ENCODE measurements around the gene NIPSNAP2.
A peak's percentile ranks its signal among the peaks of the same experiment; 100 is the strongest.
"Not testable (repeated sequence)": the region's sequence is repeated elsewhere in the genome, so short reads cannot be mapped to it uniquely, and the experiment has no call there.

The NIPSNAP2 gene

GRCh38 chr7:55964261-55965099 lies at the start of gene NIPSNAP2:
NIPSNAP2 (plus strand) TSS chr7:55964585; CDS start chr7:55964610, 25 bp downstream.
- DNase-seq: peak; percentile 47

GRCh38 chr7:55917771-55918170 lies 46.6 kb upstream of the NIPSNAP2 start:
- DNase-seq: no peak

- no peak for DNase-seq
Measured at GRCh38 chr7:55928006-55928767, 36.2 kb upstream of the NIPSNAP2 start.

- DNase-seq: no peak
Measured at GRCh38 chr7:55931421-55932151, 32.8 kb upstream of the NIPSNAP2 start.

GRCh38 chr7:55939514-55940123 lies 24.8 kb upstream of the NIPSNAP2 start:
- no peak for DNase-seq

- no peak for DNase-seq
Measured at GRCh38 chr7:55946545-55946944, 17.8 kb upstream of the NIPSNAP2 start.

GRCh38 chr7:55951637-55952351 lies 12.6 kb upstream of the NIPSNAP2 start, which contains the start of gene MRPS17:
MRPS17 (plus strand) TSS chr7:55951877; CDS start chr7:55953196, 1,319 bp downstream.
- DNase-seq: peak; percentile 88

- not testable (repeated sequence) for DNase-seq
Measured at GRCh38 chr7:55952352-55952671, 12.1 kb upstream of the NIPSNAP2 start.

- no peak for DNase-seq
Measured at GRCh38 chr7:55953707-55954475, 10.5 kb upstream of the NIPSNAP2 start.

- no peak for DNase-seq
Measured at GRCh38 chr7:55957190-55957589, 7.2 kb upstream of the NIPSNAP2 start.

GRCh38 chr7:55962014-55962413 lies 2.4 kb upstream of the NIPSNAP2 start:
- DNase-seq: no peak

- DNase-seq: no peak
Measured at GRCh38 chr7:55963584-55964168, 709 bp upstream of the NIPSNAP2 start.

- DNase-seq: no peak
Measured at GRCh38 chr7:55965100-55965470, 700 bp downstream of the NIPSNAP2 start.

- no peak for DNase-seq
Measured at GRCh38 chr7:55965805-55966421, 1.5 kb downstream of the NIPSNAP2 start.

- no peak for DNase-seq
Measured at GRCh38 chr7:55966851-55967250, 2.5 kb downstream of the NIPSNAP2 start.

- no peak for DNase-seq
Measured at GRCh38 chr7:55969391-55969790, 5.0 kb downstream of the NIPSNAP2 start.

- DNase-seq: no peak
Measured at GRCh38 chr7:55970561-55970960, 6.2 kb downstream of the NIPSNAP2 start.

- DNase-seq: no peak
Measured at GRCh38 chr7:55970978-55971377, 6.6 kb downstream of the NIPSNAP2 start.

GRCh38 chr7:55973747-55974250 lies 9.4 kb downstream of the NIPSNAP2 start:
- DNase-seq: no peak

GRCh38 chr7:55975988-55976633 lies 11.7 kb downstream of the NIPSNAP2 start:
- DNase-seq: no peak

All from activated gamma-delta T cell treated with Interleukin-2 at 50 U/mL for 16 hours (primary cell).